ENCODE measurements around the gene SORBS1.
A peak's percentile ranks its signal among the peaks of the same experiment; 100 is the strongest.

The SORBS1 gene

DNA sequence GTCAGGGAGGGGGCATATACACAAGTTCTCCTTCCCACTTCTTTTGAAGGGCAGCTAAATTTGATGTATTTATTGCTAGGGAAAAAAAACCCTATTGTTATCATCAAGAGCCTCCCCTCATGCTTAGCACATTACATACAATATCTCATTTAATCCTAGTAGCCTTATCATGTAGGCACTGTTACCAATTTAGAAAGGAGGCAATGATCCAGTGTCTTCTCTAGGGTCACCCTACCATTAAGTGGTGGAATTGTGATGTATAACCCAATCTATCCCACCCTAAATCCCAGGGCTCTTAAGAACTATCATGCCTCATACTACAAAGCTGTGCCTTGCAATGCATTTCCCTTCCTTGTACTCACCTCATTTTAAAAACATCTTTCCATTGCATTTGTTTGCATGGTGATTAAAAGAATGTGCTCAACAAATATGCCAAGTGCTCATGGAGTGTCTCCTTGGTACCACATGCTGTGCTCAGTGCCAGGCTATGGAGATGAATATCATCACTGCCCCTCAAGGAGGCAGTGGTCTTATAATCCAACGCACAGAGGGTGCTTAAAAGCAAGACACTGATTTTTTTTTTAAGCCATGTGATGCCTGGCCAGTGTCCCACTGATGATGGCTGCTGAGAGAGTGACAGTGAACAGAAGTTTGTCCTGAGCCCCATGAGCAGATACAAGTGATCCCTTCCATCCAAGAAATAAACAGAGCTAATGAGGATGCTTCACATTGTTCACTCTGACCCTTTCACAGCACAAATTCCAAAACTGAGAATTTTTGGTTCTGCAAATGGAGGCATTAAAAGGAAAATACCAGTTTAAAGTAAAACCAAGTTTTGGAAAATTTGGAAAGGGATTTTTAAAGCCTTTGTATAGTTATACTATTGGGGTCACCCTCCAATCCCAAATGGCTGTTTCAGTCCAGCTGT lies 98.2 kb downstream of the SORBS1 start:
- H3K9me3 ChIP-seq (ENCODE audit: control insufficient read depth, insufficient read depth, low read depth, low read length) = no peaks in the 10 kb centered on the region
- no peak overlapping the region for H3K4me3 ChIP-seq (ENCODE audit: low read depth, low read length)
- peaks cover 13% of the 10 kb centered on the region for H3K4me1 ChIP-seq (ENCODE audit: control insufficient read depth, insufficient read depth, low read length)
- CTCF ChIA-PET = interaction anchor here (0.7 to 2.9 kb wide), 4 partner anchors 8 to 33 kb away, joined by 3 to 6 read pairs (median 4); no protein-coding TSS in a partner anchor
- TF ChIP-seq MZF1 (tag by site-specific recombination; IDR thresholded peaks at IDR 0.05; ENCODE audit: borderline replicate concordance) = no peak
- peak; percentile 95 for TF ChIP-seq ZNF664 (tag by site-specific recombination; IDR thresholded peaks at IDR 0.05)
- peak; percentile 72 for TF ChIP-seq ZIC2 (tag by site-specific recombination; IDR thresholded peaks at IDR 0.05)
- no peak for TF ChIP-seq INSM2 (tag by site-specific recombination; IDR thresholded peaks at IDR 0.05)
- no peak for TF ChIP-seq ZNF707 (tag by site-specific recombination; IDR thresholded peaks at IDR 0.05)
- H3K27ac ChIP-seq (ENCODE audit: extremely low read depth, low read depth, low read length) = no peak overlapping the region
- H3K36me3 ChIP-seq (ENCODE audit: control insufficient read depth in 2 of 2, insufficient read depth in 1 of 2, low read length in 2 of 2) = no peaks in the 10 kb centered on the region
- POLR2A ChIA-PET = no interaction called here

GRCh38 chr10:95461611-95462010 lies 99.6 kb downstream of the SORBS1 start:
- Histone ChIP-seq H3K4me1 (ENCODE audit: control insufficient read depth, insufficient read depth, low read length) (0 out of 2 replicates have a peak, but pooled peaks cover 10% of the 10 kb centered on the region), H3K4me3 (ENCODE audit: low read depth, low read length) (no peak overlapping the region), H3K27ac (ENCODE audit: extremely low read depth, low read depth, low read length) (no peak overlapping the region), H3K36me3 (ENCODE audit: control insufficient read depth in 2 of 2, insufficient read depth in 1 of 2, low read length in 2 of 2) (no peaks in the 10 kb centered on the region), H3K9me3 (ENCODE audit: control insufficient read depth, insufficient read depth, low read depth, low read length) (no peaks in the 10 kb centered on the region)
- ChIA-PET CTCF (interaction anchor here (0.6 to 2.9 kb wide), 3 partner anchors 10 to 86 kb away, joined by 3 to 6 read pairs (median 3); no protein-coding TSS in a partner anchor), POLR2A (no interaction called here)
- TF ChIP-seq SALL2 (tag by site-specific recombination; IDR thresholded peaks at IDR 0.05; ENCODE audit: borderline replicate concordance) (no peak), PBX3 (CRISPR knock-in tag; IDR thresholded peaks at IDR 0.05) (no peak), YY1 (tag by site-specific recombination; IDR thresholded peaks at IDR 0.05) (no peak), ZNF558 (tag by site-specific recombination; IDR thresholded peaks at IDR 0.05) (no peak), ZNF596 (tag by site-specific recombination; IDR thresholded peaks at IDR 0.05) (no peak), ZNF768 (tag by site-specific recombination; IDR thresholded peaks at IDR 0.05) (no peak), WT1 (tag by site-specific recombination; IDR thresholded peaks at IDR 0.05) (no peak), ZNF843 (tag by site-specific recombination; IDR thresholded peaks at IDR 0.05) (no peak)

GRCh38 chr10:95459446-95460045 lies 101.6 kb downstream of the SORBS1 start:
- ChIA-PET POLR2A (interaction anchor here (0.9 kb wide), 1 partner anchor 7 kb away, joined by 4 read pairs; no protein-coding TSS in a partner anchor), CTCF (interaction anchor here (0.7 to 1.3 kb wide), 3 partner anchors 13 to 29 kb away, joined by 3 to 6 read pairs (median 4); no protein-coding TSS in a partner anchor)
- TF ChIP-seq ZBTB8A (tag by site-specific recombination; IDR thresholded peaks at IDR 0.05) = no peak
- TF ChIP-seq ZNF223 (tag by site-specific recombination; IDR thresholded peaks at IDR 0.05) = 0 out of 2 replicates have a peak, but pooled peaks have one; percentile 9
- TF ChIP-seq ZNF664 (tag by site-specific recombination; IDR thresholded peaks at IDR 0.05) = no peak
- TF ChIP-seq ZNF239 (tag by site-specific recombination; IDR thresholded peaks at IDR 0.05) = no peak
- TF ChIP-seq ZNF221 (tag by site-specific recombination; IDR thresholded peaks at IDR 0.05; ENCODE audit: borderline replicate concordance) = no peak
- Histone ChIP-seq H3K36me3 (ENCODE audit: control insufficient read depth in 2 of 2, insufficient read depth in 1 of 2, low read length in 2 of 2) (no peaks in the 10 kb centered on the region), H3K27ac (ENCODE audit: extremely low read depth, low read depth, low read length) (no peak overlapping the region), H3K4me1 (ENCODE audit: control insufficient read depth, insufficient read depth, low read length) (0 out of 2 replicates have a peak, but pooled peaks cover 10% of the 10 kb centered on the region), H3K9me3 (ENCODE audit: control insufficient read depth, insufficient read depth, low read depth, low read length) (no peaks in the 10 kb centered on the region), H3K4me3 (ENCODE audit: low read depth, low read length) (no peak overlapping the region)

All from HEK293 (cell line).